HG03439 (cell line): ENCODE data around the gene ARHGAP4.

Experiments used
- ATAC-seq: cut with Tn5 transposase; IDR thresholded peaks from one replicate; pipeline ENCODE4 v1.9.1; 2021; ENCODE audit warnings: mild to moderate bottlenecking, moderate library complexity; ENCODE audit not compliant: unreplicated experiment

ARHGAP4 gene

DNA sequence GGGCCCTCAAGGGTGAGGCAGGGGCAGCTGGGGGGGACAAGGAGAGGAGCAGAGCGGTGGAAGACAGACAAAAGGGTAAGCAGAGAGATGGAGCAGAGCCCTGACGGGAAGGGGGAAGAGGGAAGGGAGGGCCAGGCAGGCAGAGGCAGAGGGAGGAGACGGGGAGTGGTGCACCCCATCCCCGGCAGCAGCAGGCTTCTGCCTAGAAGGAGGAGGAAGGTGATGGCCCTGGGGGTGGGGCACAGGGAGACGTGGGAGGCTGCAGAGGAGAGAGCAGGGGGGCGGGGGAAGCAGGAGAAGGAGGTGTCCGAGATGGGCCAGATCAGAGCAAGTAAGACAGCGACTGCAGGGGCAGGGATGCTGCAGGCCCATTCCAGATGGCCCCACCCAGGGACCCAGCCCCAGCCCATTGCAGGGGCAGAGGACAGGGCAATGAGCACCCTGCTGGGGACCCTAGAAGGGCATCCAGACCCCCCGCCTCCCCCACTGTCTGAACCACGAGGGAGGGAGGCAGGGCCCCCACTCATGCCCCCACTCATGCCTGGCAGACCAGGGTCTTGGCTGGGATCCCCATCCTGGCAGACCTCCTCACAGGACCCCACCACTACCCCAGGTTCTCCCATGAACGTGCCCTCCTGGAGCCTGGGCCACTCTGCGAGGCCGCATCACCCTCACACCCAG is 42.8 kb downstream of the ARHGAP4 start:
- ATAC-seq, result no peak

DNA sequence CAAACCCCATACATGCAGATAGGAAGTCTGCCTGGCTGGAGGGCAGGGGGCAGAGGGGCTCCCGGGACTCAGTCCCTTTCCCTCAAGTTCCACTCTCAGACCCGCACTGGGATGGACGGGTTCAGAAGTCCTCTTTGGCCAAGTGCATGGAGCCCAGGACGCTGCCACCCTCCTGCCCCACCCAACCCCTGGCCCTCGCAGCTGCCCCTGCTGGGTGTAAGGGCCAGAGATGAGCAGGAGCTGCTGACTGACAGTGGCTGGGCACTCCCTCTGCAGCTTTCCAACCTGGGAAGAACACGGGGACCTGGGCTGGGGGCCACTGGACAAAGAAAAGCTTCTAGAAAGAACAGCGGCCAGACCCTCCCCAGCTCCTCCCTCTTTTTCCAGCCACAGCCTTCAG is 43.5 kb downstream of the ARHGAP4 start:
- ATAC-seq, result no peak

- no peak for ATAC-seq
These were observed 44.0 kb downstream of the ARHGAP4 start for GRCh38 chrX:153882086-153882498.

DNA sequence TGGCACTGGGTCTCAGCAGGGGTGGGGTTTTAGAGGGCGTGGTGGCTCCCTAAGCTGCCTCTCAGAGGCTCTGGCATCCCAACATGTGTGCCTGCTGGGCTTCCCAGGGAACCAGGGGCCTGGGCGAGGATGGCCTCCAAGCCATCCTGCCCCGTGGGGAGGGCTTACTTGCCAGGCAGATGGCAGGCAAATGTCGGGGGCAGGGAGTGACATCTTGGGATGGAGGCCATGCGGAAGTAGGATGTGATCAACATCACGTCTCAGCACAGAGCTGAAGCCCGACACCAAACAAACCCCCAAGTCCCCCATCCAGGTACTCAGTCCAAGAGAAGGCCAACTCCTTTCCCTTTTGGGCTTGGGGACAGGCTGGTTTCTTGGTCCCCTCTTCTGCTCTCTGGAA is 44.8 kb downstream of the ARHGAP4 start:
- ATAC-seq, result no peak

DNA sequence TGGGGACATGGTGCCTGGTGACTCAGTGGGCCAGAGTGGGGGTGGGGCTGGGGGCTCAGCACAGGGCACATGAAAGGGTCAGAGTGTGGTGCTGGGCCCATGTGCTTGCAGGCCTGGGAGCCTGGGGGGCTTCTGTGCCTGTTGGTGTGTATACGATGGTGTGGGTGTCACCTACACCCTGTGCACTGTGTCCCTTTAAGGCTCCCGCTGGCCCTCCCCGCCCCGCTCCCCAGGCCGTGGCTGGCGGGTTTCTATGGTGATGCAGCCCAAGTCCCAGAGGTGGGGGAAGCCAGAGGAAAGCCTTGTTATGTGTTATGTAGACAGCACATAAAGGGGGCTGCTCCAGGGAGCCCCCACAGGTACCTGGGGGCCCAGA is 45.6 kb downstream of the ARHGAP4 start:
- no peak for ATAC-seq

GRCh38 chrX:153879741-153880439 is 46.2 kb downstream of the ARHGAP4 start:
- no peak for ATAC-seq

GRCh38 chrX:153878969-153879653 is 47.0 kb downstream of the ARHGAP4 start:
- no peak for ATAC-seq

DNA sequence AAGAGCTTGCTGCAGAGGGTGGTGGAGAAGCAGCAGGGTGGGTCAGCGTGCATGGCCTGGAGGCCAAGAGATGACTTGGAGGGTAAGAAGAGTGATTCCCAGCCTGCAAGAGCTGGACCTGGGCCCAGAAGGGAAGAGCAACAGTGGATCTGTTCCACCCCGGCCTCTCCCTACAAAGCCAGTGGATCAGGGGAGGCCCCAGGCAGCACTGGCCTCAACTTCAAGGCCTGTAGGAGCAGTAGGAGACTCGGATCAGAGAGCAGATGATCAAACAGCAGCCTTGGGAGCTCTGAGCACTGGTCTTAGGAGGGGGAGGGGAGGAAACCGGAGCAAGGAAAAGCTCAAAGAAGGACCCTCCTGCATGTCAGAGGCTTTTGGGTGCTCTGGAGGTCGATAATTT is 47.7 kb downstream of the ARHGAP4 start:
- no peak for ATAC-seq

DNA sequence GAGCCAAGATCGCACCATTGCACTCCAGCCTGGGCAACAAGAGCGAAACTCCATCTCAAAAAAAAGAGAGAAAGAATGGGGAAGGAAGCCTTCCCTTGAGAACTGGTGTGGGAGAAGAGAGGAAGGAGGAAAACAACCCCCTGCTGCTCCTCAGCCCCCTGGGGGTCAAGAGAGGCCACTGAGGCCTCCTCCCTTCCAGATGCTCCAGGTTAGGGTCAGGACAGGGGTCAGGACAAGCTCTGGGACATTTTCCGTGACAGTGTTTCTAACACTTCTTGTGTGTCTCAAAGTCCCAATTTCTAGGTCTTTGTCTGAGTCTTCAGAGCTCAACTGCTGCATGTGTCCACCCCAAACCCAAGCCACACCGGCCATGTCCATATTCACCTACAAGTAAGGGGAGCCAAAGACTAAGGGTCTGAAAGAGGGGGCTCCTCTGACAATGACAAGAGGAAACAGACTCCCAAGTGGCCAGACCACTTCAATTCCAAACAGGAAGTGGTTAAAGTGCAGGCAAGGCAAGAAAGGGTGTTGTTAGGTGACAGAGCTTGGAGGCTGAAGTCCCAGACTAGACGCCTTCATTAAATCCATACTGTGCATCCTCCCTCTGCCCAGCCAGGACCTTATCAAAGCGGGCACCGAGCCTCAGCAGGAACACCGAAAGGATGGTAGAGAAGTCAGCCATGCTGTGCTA is 48.3 kb downstream of the ARHGAP4 start:
- no peak for ATAC-seq

- ATAC-seq, result no peak
These were observed 50.0 kb downstream of the ARHGAP4 start for GRCh38 chrX:153876112-153876491.

- no peak for ATAC-seq
These were observed 50.5 kb downstream of the ARHGAP4 start for GRCh38 chrX:153875391-153876111.

GRCh38 chrX:153874366-153875125 is 51.5 kb downstream of the ARHGAP4 start:
- ATAC-seq, result no peak

GRCh38 chrX:153874085-153874365 is 52.0 kb downstream of the ARHGAP4 start:
- no peak for ATAC-seq

DNA sequence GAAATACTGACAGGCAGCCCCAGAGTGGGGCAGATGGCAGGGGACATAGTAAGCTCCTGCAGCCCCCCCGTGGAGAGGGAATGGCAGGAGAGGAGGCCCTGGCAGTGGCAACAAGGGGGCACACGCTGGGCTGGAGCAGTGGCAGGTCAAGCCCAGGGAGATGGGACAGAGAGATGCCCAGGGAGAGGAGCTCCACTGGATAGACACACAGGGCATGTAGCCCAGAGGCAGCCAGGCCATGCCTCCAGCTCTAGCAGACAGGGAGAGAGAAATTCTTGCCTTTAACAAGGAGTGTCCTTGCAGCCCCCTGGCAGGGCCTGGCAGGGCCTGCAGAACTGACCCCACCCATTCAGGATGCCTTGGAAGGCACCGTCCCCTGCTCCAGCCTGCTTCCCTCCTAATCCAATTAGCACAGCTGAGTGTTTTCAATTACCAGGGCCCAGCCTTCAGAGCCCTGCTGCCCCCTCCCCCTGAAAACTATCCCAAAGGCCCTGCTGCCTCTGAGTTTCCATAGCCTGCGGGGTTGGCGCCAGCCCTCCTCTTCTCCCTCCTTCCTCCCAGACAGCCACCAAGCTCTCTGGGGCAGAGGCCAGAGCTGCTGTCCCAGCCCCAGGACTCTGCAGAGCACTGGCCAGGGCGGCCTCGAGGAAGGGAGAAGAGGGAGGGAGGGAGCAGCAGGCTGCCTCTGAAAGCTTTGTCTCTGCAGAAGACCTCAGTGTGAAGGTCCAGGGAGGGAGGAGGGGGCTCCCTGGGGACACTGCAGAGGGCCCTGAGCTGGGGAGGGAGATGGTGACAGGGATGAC is 52.6 kb downstream of the ARHGAP4 start:
- no peak for ATAC-seq

- ATAC-seq, result no peak
These were observed 53.9 kb downstream of the ARHGAP4 start for GRCh38 chrX:153871946-153872878.

GRCh38 chrX:153871451-153871850 is 54.6 kb downstream of the ARHGAP4 start:
- no peak for ATAC-seq

DNA sequence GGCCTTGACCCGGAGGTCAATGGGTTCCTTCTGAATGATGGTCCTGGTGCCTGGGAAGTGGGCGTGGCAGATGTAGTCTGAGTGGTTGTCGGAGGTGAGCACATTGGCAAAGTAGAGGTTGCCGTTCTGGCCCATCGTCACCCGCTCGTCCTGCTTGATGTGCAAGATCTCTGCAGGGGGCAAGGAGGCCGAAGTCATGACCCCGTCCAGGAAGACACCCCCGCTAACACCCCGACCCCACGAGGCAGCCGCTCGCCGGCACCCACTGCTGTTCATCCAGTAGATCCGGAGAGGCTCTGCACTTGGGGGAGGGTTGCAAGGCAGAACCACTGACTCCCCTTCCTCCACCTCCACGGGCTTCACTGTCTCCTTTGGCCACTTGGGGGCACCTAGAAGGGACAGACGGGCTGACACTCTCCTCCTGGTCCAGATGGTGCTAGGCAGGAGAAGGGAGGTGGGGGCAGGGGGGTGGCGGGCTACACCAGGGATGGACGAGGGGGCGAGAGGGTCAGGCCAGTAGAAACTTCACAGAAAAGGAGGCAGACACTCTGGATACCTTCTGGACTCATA is 55.2 kb downstream of the ARHGAP4 start:
- ATAC-seq, result no peak

DNA sequence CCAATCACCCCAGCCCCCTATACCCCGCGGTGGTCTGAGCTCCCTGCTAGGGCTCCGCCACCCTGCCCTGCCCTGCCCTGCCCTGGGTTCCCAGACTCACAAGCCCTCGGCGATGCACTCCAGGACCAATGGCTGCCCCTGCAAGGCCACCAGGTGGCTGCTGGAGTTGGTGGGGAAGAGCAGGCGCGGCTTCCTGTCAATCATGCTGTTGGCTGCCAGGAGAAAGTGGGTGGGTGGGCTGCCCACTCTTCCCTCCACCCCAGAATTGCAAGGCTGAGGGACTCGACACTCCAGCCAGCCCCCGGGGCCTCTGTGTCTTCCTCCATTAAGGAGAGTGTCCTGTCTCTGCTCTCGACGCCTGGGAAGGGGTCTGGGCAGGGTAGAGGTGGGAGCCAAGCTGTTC is 55.8 kb downstream of the ARHGAP4 start:
- ATAC-seq, result no peak
